Measurements from ENCODE around the gene IER2. TPM values are rescaled to one million over a fixed set of nuclear protein-coding genes. Genes with fewer than 3 reads are reported as not detected.

IER2 gene, protein sequence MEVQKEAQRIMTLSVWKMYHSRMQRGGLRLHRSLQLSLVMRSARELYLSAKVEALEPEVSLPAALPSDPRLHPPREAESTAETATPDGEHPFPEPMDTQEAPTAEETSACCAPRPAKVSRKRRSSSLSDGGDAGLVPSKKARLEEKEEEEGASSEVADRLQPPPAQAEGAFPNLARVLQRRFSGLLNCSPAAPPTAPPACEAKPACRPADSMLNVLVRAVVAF
- 100 to 1,000 TPM; 128 to 132 TPM for total RNA-seq

- Mint-ChIP-seq H3K27me3 (peaks cover 14% of the 10 kb centered on the region), H3K36me3 (peaks cover 26% of the 10 kb centered on the region), H3K9me3 (no peaks in the 10 kb centered on the region), H3K4me1 (peaks cover 25% of the 10 kb centered on the region), H3K4me3 (peak within 1 kb of the TSS; percentile 99), H3K27ac (peak within 1 kb of the TSS; percentile 98)
- DNase-seq, result peak; percentile 94
Measured at GRCh38 chr19:13150187-13150930, at the start of gene IER2, which contains the start of gene STX10. Gene IER2 (plus strand): TSS chr19:13150411. CDS start chr19:13153187, 2,776 bp downstream. Gene STX10 (minus strand): TSS chr19:13150375. CDS start chr19:13150173, 202 bp downstream.

DNA sequence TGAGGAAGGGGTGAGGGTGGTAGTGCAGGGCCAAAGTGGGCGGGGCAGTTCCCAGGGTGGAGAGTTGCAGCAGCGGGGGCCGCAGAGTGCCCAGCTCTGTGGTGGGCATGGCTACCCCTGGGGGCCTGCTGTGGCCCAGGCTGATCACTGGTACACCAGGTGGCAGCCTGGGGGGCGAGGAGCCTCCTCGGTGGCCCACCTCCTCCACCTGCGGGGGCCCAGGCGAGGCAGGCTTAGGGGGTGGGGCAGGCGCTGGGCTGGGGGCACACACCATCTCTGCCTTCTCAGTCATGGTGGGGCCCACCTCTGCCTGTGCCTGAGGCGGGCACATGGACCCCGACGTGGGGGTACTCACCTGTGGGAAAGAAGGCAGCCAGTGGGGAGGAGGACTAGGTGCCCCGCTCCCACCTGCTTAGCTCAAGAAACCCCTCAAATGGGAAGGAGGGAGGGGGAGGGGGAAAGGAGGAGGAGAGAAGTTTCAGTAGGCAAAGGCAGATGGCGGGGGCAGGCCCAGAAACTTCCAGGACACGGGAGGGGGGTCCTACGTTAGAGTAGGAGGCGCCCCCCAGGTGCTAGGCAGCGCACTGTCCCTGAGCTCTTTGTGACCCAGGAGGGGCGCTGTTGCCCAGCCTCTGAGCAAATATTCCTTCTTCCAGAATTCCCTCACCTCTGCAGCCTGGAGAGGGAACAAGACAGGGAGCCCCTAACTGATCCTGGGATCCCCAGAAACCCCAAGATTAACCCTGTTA is 49.2 kb upstream of the IER2 start:
- Mint-ChIP-seq H3K4me1 (peaks cover 42% of the 10 kb centered on the region), H3K27me3 (peaks cover 35% of the 10 kb centered on the region), H3K9me3 (peaks cover 4% of the 10 kb centered on the region), H3K4me3 (peak overlapping the region; percentile 18), H3K27ac (no peak overlapping the region), H3K36me3 (peaks cover 11% of the 10 kb centered on the region)
- no peak for DNase-seq

- peaks cover 4% of the 10 kb centered on the region for H3K9me3 Mint-ChIP-seq
- H3K27me3 Mint-ChIP-seq, result peaks cover 27% of the 10 kb centered on the region
- H3K36me3 Mint-ChIP-seq, result peaks cover 11% of the 10 kb centered on the region
- H3K27ac Mint-ChIP-seq, result no peak overlapping the region
- H3K4me3 Mint-ChIP-seq, result peak overlapping the region; percentile 68
- no peak for DNase-seq
- peaks cover 39% of the 10 kb centered on the region for H3K4me1 Mint-ChIP-seq
Measured at GRCh38 chr19:13101590-13102415, 48.4 kb upstream of the IER2 start.

GRCh38 chr19:13102416-13102665 is 47.9 kb upstream of the IER2 start:
- Mint-ChIP-seq H3K27ac (no peak overlapping the region), H3K4me3 (peak overlapping the region; percentile 68), H3K9me3 (peaks cover 4% of the 10 kb centered on the region), H3K36me3 (peaks cover 11% of the 10 kb centered on the region), H3K4me1 (peaks cover 35% of the 10 kb centered on the region), H3K27me3 (peaks cover 22% of the 10 kb centered on the region)
- no peak for DNase-seq

DNA sequence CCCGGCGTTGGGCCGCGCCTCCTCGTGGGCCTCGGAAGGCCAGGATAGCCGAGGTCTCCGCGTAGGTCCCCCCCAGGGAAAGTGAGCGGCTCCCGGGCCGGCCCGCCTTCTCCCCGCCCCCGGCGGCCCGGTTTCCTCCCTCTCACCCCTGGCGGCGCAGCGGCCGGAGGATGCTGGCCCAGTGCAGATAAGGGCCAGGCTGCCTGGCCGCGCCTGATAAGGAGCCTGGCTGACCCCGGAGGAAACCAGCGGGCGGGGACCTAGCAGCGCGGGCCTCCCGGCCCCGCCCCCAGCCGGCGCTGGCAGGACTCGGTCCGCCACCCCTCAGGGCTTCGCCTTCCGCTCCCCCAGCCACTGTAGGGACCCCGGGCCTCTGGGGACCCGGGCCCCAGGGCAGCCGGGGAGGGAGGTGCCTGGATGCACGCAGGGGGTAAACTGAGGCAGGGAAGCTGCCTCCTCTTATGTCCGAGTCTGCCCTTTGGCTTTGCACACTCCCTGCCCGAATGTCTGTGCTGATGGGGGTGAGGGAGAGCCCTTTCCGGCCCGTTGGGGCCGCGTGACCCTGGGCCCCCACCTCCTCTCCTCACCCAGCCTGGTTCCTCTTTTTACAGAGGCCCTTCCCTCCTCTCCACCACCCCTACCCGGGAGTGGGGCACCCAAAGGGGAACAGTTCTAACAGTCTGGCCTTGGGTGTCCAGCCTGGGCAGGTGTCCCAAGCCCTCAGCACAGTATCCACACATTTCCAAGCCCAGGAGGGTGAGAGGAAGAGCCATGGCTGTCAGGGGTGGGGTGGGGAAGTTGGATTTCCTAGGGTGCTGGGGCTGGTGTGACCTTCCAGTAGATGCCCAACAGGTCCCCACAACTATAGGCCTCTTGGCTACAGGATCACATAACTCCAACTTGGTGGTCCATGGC is 47.3 kb upstream of the IER2 start, which contains the start of gene LYL1:
Gene LYL1, minus strand, starts transcription at position 193 of the 915 bp plus-strand sequence. CDS start 1,687 bp downstream, outside the sequence.
- Mint-ChIP-seq H3K9me3 (peaks cover 4% of the 10 kb centered on the region), H3K36me3 (peaks cover 14% of the 10 kb centered on the region), H3K4me3 (peak within 1 kb of the TSS; percentile 68), H3K27me3 (peaks cover 18% of the 10 kb centered on the region), H3K27ac (no peak within 1 kb of the TSS), H3K4me1 (peaks cover 35% of the 10 kb centered on the region)
- DNase-seq, result peak; percentile 51

- Mint-ChIP-seq H3K27ac (peak overlapping the region; percentile 80), H3K4me3 (peak overlapping the region; percentile 85), H3K36me3 (peaks cover 14% of the 10 kb centered on the region), H3K4me1 (peaks cover 31% of the 10 kb centered on the region), H3K27me3 (peaks cover 10% of the 10 kb centered on the region), H3K9me3 (peaks cover 4% of the 10 kb centered on the region)
- no peak for DNase-seq
Measured at GRCh38 chr19:13103581-13104359, 46.4 kb upstream of the IER2 start.

- Mint-ChIP-seq H3K4me1 (peaks cover 28% of the 10 kb centered on the region), H3K27ac (peak overlapping the region; percentile 80), H3K4me3 (peak overlapping the region; percentile 85), H3K27me3 (peaks cover 6% of the 10 kb centered on the region), H3K36me3 (peaks cover 16% of the 10 kb centered on the region), H3K9me3 (peaks cover 4% of the 10 kb centered on the region)
- peak; percentile 75 for DNase-seq
Measured at GRCh38 chr19:13104360-13104847, 45.8 kb upstream of the IER2 start.

GRCh38 chr19:13104848-13105711 is 45.1 kb upstream of the IER2 start:
- DNase-seq, result peak; percentile 40
- peaks cover 1% of the 10 kb centered on the region for H3K9me3 Mint-ChIP-seq
- peak overlapping the region; percentile 85 for H3K4me3 Mint-ChIP-seq
- H3K36me3 Mint-ChIP-seq, result peaks cover 12% of the 10 kb centered on the region
- peak overlapping the region; percentile 80 for H3K27ac Mint-ChIP-seq
- peaks cover 3% of the 10 kb centered on the region for H3K27me3 Mint-ChIP-seq
- H3K4me1 Mint-ChIP-seq, result peaks cover 24% of the 10 kb centered on the region

DNA sequence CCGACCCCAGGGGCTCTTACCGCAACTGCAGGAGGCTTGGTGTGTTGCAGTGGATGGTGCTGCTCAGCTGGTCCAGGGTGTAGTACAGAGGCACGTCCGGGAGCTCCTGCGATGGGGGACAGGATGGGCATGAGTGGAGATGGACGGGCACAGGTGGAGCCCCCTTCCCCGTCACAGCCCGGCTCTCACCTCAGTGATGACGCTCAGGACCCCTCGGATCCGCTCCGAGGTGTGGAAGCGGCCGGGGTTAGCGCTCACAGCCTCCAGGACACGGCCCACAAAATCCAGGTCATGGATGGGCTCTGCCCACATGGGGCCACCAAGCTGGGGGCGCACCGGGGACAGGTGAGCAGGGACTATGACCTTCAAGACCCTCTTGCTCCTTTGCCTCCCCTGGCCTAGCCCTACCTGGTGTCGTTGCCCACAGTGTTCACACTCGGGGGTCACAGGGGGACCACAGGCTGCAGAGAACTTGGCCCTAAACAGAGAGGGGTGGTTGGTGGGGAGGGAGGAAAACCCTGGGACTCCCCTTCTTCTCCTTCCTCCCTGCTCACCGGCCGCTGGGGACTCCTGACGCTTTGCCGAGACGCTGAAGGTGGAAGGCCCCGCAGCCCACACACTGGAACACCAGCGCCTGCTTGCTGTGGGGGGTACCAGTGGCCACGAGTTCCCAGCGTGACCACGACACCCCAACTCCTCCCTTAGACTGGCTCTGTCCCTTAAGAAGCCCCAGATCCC is 40.7 kb upstream of the IER2 start:
- H3K9me3 Mint-ChIP-seq, result no peaks in the 10 kb centered on the region
- no peaks in the 10 kb centered on the region for H3K27me3 Mint-ChIP-seq
- H3K36me3 Mint-ChIP-seq, result peaks cover 14% of the 10 kb centered on the region
- H3K4me3 Mint-ChIP-seq, result no peak overlapping the region
- no peak for DNase-seq
- no peak overlapping the region for H3K27ac Mint-ChIP-seq
- peaks cover 12% of the 10 kb centered on the region for H3K4me1 Mint-ChIP-seq

- no peak overlapping the region for H3K27ac Mint-ChIP-seq
Measured at GRCh38 chr19:13110099-13110610, 40.1 kb upstream of the IER2 start.

GRCh38 chr19:13112555-13112954 is 37.7 kb upstream of the IER2 start:
- Mint-ChIP-seq H3K4me1 (peaks cover 12% of the 10 kb centered on the region), H3K9me3 (no peaks in the 10 kb centered on the region), H3K27ac (no peak overlapping the region), H3K36me3 (peaks cover 17% of the 10 kb centered on the region), H3K4me3 (no peak overlapping the region), H3K27me3 (no peaks in the 10 kb centered on the region)
- no peak for DNase-seq

More at GRCh38 chr19:13110099-13110610, 40.1 kb upstream of the IER2 start:
- no peaks in the 10 kb centered on the region for H3K27me3 Mint-ChIP-seq
- DNase-seq, result no peak
- peaks cover 10% of the 10 kb centered on the region for H3K36me3 Mint-ChIP-seq
- H3K9me3 Mint-ChIP-seq, result no peaks in the 10 kb centered on the region
- no peak overlapping the region for H3K4me3 Mint-ChIP-seq
- H3K4me1 Mint-ChIP-seq, result peaks cover 10% of the 10 kb centered on the region

DNA sequence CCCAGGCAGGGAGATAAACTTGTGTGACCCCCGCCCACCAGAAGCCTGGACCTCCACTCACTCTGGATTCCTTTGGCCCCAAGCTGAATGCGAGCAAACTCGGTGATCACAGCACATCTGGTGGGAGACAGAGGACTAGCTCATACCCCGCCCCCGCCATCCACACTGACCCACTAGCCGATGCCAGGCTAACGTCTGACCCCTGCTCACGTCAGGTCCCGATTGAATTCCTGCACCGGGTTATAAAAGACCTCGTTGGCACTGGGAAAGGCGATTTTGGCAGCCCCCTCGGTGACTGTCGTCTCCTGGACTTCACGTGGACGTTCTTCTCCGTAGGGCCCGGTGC is 34.3 kb upstream of the IER2 start:
- Mint-ChIP-seq H3K27me3 (no peaks in the 10 kb centered on the region), H3K27ac (peak overlapping the region; percentile 96)

More for the DNA sequence above, 34.3 kb upstream of the IER2 start:
- peaks cover 29% of the 10 kb centered on the region for H3K4me1 Mint-ChIP-seq
- H3K4me3 Mint-ChIP-seq, result peak overlapping the region; percentile 97
- peaks cover 18% of the 10 kb centered on the region for H3K36me3 Mint-ChIP-seq
- no peaks in the 10 kb centered on the region for H3K9me3 Mint-ChIP-seq
- DNase-seq, result no peak

Data from activated naive CD8-positive, alpha-beta T cell treated with anti-CD3 and anti-CD28 coated beads for 36 hours (primary cell).